CD8-positive, alpha-beta memory T cell (primary cell): ENCODE results near the gene ACOT7. TPM values are rescaled to one million over a fixed set of nuclear protein-coding genes. Genes with fewer than 3 reads are reported as not detected.

Experiments used
- CTCF ChIA-PET: fragments of 350-600 bp; sonication (Branson Sonifier 250); formaldehyde crosslinking; loops from one replicate; lab custom pipeline; 2021; ENCODE audit warnings: antibody characterized with exemption; lab: Charles Lee
- POLR2A ChIA-PET: fragments of 350-600 bp; sonication (Branson Sonifier 250); formaldehyde crosslinking; loops from one replicate; lab custom pipeline; 2021; ENCODE audit warnings: antibody characterized with exemption; lab: Charles Lee
- DNase-seq, 5 donors: peaks; one replicate each; pipeline versions ENCODE4 v3.0.0 to v3.0.0-alpha.2; 2020 to 2022; ENCODE audit warnings: mixed read lengths in 1 of 5
- H3K27ac ChIP-seq: one replicate; pipeline ENCODE4 v1.7.0; 2013; ENCODE audit warnings: low read depth, mild to moderate bottlenecking, low read length, moderate library complexity
- H3K27me3 ChIP-seq: 2 replicates; pipeline ENCODE4 v1.7.0; 2013; ENCODE audit warnings: low read length, mild to moderate bottlenecking; ENCODE audit not compliant: insufficient read depth, poor library complexity, severe bottlenecking
- H3K36me3 ChIP-seq: 2 replicates; pipeline ENCODE4 v1.7.0; 2013; ENCODE audit warnings: mild to moderate bottlenecking, low read length, moderate library complexity; ENCODE audit not compliant: insufficient read depth
- H3K4me1 ChIP-seq: 2 replicates; pipeline ENCODE4 v1.7.0; 2013; ENCODE audit warnings: mild to moderate bottlenecking, low read length, moderate library complexity; ENCODE audit not compliant: insufficient read depth
- H3K4me3 ChIP-seq: 2 replicates; pipeline ENCODE4 v1.7.0; 2013; ENCODE audit warnings: mild to moderate bottlenecking, low read length
- H3K9me3 ChIP-seq: 2 replicates; pipeline ENCODE4 v1.7.0; 2013; ENCODE audit warnings: mild to moderate bottlenecking, low read length
- H3K27ac Mint-ChIP-seq, 8 donors: one replicate each; pipeline ENCODE4 v1.8.0; 2020 to 2021; ENCODE audit warnings: mixed read lengths in 8 of 8, mild to moderate bottlenecking in 6 of 8, inconsistent platforms in 3 of 8, moderate library complexity in 3 of 8
- H3K27me3 Mint-ChIP-seq, 2 donors: one replicate each; pipeline ENCODE4 v1.8.0; 2020 to 2021; ENCODE audit warnings: mixed read lengths in 2 of 2, mild to moderate bottlenecking in 1 of 2, moderate library complexity in 1 of 2
- H3K36me3 Mint-ChIP-seq, 3 donors: one replicate each; pipeline ENCODE4 v1.8.0; 2020 to 2021; ENCODE audit warnings: mixed read lengths in 3 of 3, inconsistent platforms in 1 of 3, mild to moderate bottlenecking in 1 of 3
- H3K4me1 Mint-ChIP-seq, 3 donors: one replicate each; pipeline ENCODE4 v1.8.0; 2020 to 2021; ENCODE audit warnings: mixed read lengths in 3 of 3, inconsistent platforms in 1 of 3, mild to moderate bottlenecking in 1 of 3
- H3K4me3 Mint-ChIP-seq, 7 donors: one replicate each; pipeline ENCODE4 v1.8.0; 2020 to 2021; ENCODE audit warnings: mixed read lengths in 7 of 7, mild to moderate bottlenecking in 6 of 7, moderate library complexity in 4 of 7, inconsistent platforms in 2 of 7
- H3K9me3 Mint-ChIP-seq, 5 donors: one replicate each; pipeline ENCODE4 v1.8.0; 2020 to 2022; ENCODE audit warnings: mixed read lengths in 5 of 5, mild to moderate bottlenecking in 3 of 5, moderate library complexity in 2 of 5, inconsistent platforms in 1 of 5
- polyA plus RNA-seq: library from polyadenylated mRNA; unstranded; fragments of 300-500 nt; fragmentation: Illumina TruSeq; gene quantifications from one replicate; pipeline ENCODE4 v1.2.3, GENCODE V29; 2021
- total RNA-seq, 2 experiments: library from RNA; stranded (reverse); gene quantifications; one replicate each; pipeline ENCODE4 v1.2.3, GENCODE V29; 2021

Gene ACOT7
- total and polyA plus RNA-seq, 3 experiments from 2014 or later: 10.0 to 109 (median 109) TPM

DNA sequence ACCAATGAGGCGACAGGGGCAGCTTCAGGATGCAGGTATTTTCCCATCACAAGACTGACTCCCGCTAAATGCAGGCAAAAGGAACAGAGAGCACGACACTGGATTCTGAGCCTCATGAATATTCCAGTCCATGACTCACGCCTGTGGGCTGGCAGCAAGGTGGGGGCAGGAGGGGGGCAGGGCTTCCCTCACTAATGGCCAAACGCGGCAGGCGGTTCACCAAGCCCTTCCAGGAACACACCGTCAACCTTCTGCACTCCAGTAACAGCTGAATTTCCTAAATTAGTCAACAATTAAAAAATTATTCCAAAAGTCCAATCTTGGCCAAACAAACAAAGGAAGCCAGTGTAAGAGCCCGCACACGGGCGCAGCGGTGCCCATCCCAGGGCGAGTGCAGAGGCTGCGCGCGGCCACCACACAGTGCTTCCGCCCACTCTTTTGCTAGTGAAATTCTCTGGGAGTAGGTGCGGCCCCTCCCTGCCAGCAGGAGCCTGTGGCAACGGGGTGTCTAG lies 120.1 kb downstream of the ACOT7 start:
- Mint-ChIP-seq H3K4me1 (no peaks in the 10 kb centered on the region), H3K27me3 (no peaks in the 10 kb centered on the region), H3K27ac (no peak overlapping the region), H3K36me3 (no peaks in the 10 kb centered on the region), H3K4me3 (no peak overlapping the region), H3K9me3 (no peaks in the 10 kb centered on the region)
- H3K27ac ChIP-seq: no peak overlapping the region
- no peak for DNase-seq
- no peaks in the 10 kb centered on the region for H3K4me1 ChIP-seq
- POLR2A ChIA-PET: no interaction called here
- CTCF ChIA-PET: no interaction called here
- H3K36me3 ChIP-seq: no peaks in the 10 kb centered on the region
- no peaks in the 10 kb centered on the region for H3K27me3 ChIP-seq
- H3K9me3 ChIP-seq: no peaks in the 10 kb centered on the region
- H3K4me3 ChIP-seq: no peak overlapping the region

DNA sequence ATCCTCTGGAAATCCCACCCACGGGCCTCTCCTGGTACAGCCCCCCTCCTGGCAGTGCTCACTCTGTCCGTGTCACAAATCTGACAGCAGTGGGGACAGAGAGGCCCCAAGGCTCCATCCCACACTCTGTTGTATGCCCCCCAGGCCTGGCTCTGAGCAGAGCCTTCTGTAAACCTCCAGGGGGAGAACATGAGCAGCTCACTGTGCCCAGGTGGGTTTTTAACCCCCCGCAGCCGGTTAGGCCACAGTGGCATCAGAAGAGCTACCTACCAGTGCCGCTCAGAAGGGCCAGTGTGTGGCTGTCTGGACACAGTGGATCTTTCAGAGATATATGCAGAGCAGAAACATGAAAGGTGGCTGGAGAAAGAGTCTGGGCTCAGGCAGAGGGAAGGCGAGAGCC lies 120.7 kb downstream of the ACOT7 start:
- Histone ChIP-seq H3K9me3 (no peaks in the 10 kb centered on the region), H3K27ac (no peak overlapping the region), H3K4me1 (no peaks in the 10 kb centered on the region), H3K4me3 (no peak overlapping the region), H3K36me3 (no peaks in the 10 kb centered on the region), H3K27me3 (no peaks in the 10 kb centered on the region)
- no peaks in the 10 kb centered on the region for H3K27me3 Mint-ChIP-seq
- no peaks in the 10 kb centered on the region for H3K9me3 Mint-ChIP-seq
- POLR2A ChIA-PET: no interaction called here
- DNase-seq: no peak
- no peak overlapping the region for H3K4me3 Mint-ChIP-seq
- no peak overlapping the region for H3K27ac Mint-ChIP-seq
- no peaks in the 10 kb centered on the region for H3K4me1 Mint-ChIP-seq
- H3K36me3 Mint-ChIP-seq: no peaks in the 10 kb centered on the region
- CTCF ChIA-PET: no interaction called here

GRCh38 chr1:6272452-6272851 lies 121.1 kb downstream of the ACOT7 start:
- Histone ChIP-seq H3K36me3 (no peaks in the 10 kb centered on the region), H3K9me3 (no peaks in the 10 kb centered on the region), H3K4me1 (no peaks in the 10 kb centered on the region), H3K27me3 (no peaks in the 10 kb centered on the region), H3K4me3 (no peak overlapping the region), H3K27ac (no peak overlapping the region)
- Mint-ChIP-seq H3K4me3 (no peak overlapping the region), H3K27ac (no peak overlapping the region), H3K9me3 (no peaks in the 10 kb centered on the region), H3K36me3 (no peaks in the 10 kb centered on the region), H3K27me3 (no peaks in the 10 kb centered on the region), H3K4me1 (no peaks in the 10 kb centered on the region)
- CTCF ChIA-PET: no interaction called here
- POLR2A ChIA-PET: no interaction called here
- DNase-seq: no peak

GRCh38 chr1:6271554-6271953 lies 122.0 kb downstream of the ACOT7 start:
- no peak for DNase-seq
- H3K27ac ChIP-seq: no peak overlapping the region
- H3K27me3 Mint-ChIP-seq: no peaks in the 10 kb centered on the region
- POLR2A ChIA-PET: no interaction called here
- H3K4me3 Mint-ChIP-seq: no peak overlapping the region
- H3K27me3 ChIP-seq: no peaks in the 10 kb centered on the region
- H3K27ac Mint-ChIP-seq: no peak overlapping the region
- H3K9me3 ChIP-seq: no peaks in the 10 kb centered on the region
- H3K36me3 Mint-ChIP-seq: no peaks in the 10 kb centered on the region
- CTCF ChIA-PET: no interaction called here
- no peaks in the 10 kb centered on the region for H3K4me1 ChIP-seq
- no peaks in the 10 kb centered on the region for H3K9me3 Mint-ChIP-seq
- H3K4me1 Mint-ChIP-seq: no peaks in the 10 kb centered on the region
- H3K36me3 ChIP-seq: no peaks in the 10 kb centered on the region
- H3K4me3 ChIP-seq: no peak overlapping the region

GRCh38 chr1:6271006-6271405 lies 122.6 kb downstream of the ACOT7 start:
- ChIA-PET CTCF (no interaction called here), POLR2A (no interaction called here)
- no peaks in the 10 kb centered on the region for H3K9me3 ChIP-seq
- H3K4me1 Mint-ChIP-seq: no peaks in the 10 kb centered on the region
- H3K27me3 ChIP-seq: no peaks in the 10 kb centered on the region
- H3K9me3 Mint-ChIP-seq: no peaks in the 10 kb centered on the region
- H3K27me3 Mint-ChIP-seq: no peaks in the 10 kb centered on the region
- H3K36me3 Mint-ChIP-seq: no peaks in the 10 kb centered on the region
- H3K36me3 ChIP-seq: no peaks in the 10 kb centered on the region
- no peak overlapping the region for H3K4me3 ChIP-seq
- H3K4me3 Mint-ChIP-seq: no peak overlapping the region
- H3K27ac Mint-ChIP-seq: no peak overlapping the region
- no peaks in the 10 kb centered on the region for H3K4me1 ChIP-seq
- no peak overlapping the region for H3K27ac ChIP-seq
- DNase-seq: no peak

DNA sequence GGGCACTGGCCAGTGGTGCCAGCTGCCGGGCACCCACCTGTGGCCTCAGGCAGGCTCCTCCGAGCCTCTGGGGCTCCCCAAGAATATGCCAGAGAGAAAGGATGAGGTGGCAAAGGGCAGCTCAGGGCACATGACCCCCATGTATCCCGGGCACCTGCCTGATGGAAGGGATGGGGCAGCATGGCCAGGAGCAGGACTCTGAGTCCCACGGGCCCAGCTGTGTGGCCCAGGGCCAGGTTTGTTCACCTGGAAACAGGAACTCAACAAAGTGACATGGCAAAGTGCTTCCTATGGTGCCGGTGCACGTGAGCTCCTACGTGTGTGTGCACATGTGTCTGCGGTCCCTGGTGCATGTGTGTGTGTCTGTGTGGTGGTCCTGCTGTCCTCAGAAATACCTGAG lies 123.2 kb downstream of the ACOT7 start:
- Mint-ChIP-seq H3K27ac (no peak overlapping the region), H3K36me3 (no peaks in the 10 kb centered on the region), H3K27me3 (no peaks in the 10 kb centered on the region), H3K9me3 (no peaks in the 10 kb centered on the region), H3K4me3 (no peak overlapping the region), H3K4me1 (no peaks in the 10 kb centered on the region)
- Histone ChIP-seq H3K27ac (no peak overlapping the region), H3K27me3 (no peaks in the 10 kb centered on the region), H3K4me3 (no peak overlapping the region), H3K9me3 (no peaks in the 10 kb centered on the region), H3K36me3 (no peaks in the 10 kb centered on the region), H3K4me1 (no peaks in the 10 kb centered on the region)
- CTCF ChIA-PET: no interaction called here
- POLR2A ChIA-PET: no interaction called here
- no peak for DNase-seq

- no peak for DNase-seq
- no peak overlapping the region for H3K27ac ChIP-seq
- H3K9me3 Mint-ChIP-seq: no peaks in the 10 kb centered on the region
- POLR2A ChIA-PET: no interaction called here
- no peaks in the 10 kb centered on the region for H3K36me3 Mint-ChIP-seq
- H3K27ac Mint-ChIP-seq: no peak overlapping the region
- no peak overlapping the region for H3K4me3 ChIP-seq
- H3K27me3 Mint-ChIP-seq: peaks cover 0 to under 1% of the 10 kb centered on the region in 2 donors
- no peaks in the 10 kb centered on the region for H3K27me3 ChIP-seq
- no peaks in the 10 kb centered on the region for H3K9me3 ChIP-seq
- no peaks in the 10 kb centered on the region for H3K4me1 ChIP-seq
- CTCF ChIA-PET: no interaction called here
- no peaks in the 10 kb centered on the region for H3K36me3 ChIP-seq
- no peaks in the 10 kb centered on the region for H3K4me1 Mint-ChIP-seq
- no peak overlapping the region for H3K4me3 Mint-ChIP-seq
These were observed 123.7 kb downstream of the ACOT7 start for GRCh38 chr1:6269720-6270400.

DNA sequence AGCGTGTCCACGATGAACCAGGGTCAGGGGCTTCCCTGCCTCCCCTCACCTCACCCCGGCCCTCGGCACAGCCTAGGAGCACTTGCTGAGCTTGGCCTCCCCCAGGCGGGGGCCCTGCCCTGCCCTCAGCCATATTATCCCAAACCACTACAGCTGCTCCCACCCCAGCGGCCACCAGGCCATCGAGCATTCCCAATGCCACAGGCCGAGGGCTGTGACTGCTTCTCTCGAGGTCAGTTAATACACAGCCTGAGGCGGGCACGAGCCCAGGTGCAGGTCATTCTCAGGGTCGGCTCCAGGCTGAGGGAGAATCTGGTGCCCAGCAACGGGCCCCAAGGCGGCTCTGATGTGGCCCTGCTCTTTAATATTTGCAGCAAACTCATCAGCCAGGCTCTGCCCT lies 124.3 kb downstream of the ACOT7 start:
- no peaks in the 10 kb centered on the region for H3K4me1 Mint-ChIP-seq

More for the DNA sequence above, 124.3 kb downstream of the ACOT7 start:
- no peak overlapping the region for H3K27ac ChIP-seq
- CTCF ChIA-PET: no interaction called here
- POLR2A ChIA-PET: no interaction called here
- Mint-ChIP-seq H3K27ac (no peak overlapping the region), H3K9me3 (no peaks in the 10 kb centered on the region), H3K27me3 (peaks cover 0 to 2% of the 10 kb centered on the region in 2 donors), H3K36me3 (no peaks in the 10 kb centered on the region), H3K4me3 (no peak overlapping the region)
- H3K4me3 ChIP-seq: no peak overlapping the region
- H3K4me1 ChIP-seq: no peaks in the 10 kb centered on the region
- H3K9me3 ChIP-seq: no peaks in the 10 kb centered on the region
- no peaks in the 10 kb centered on the region for H3K27me3 ChIP-seq
- no peaks in the 10 kb centered on the region for H3K36me3 ChIP-seq
- DNase-seq: no peak
